H9 (cell line): ENCODE data around the gene MAPK4. TPM values are rescaled to one million over a fixed set of nuclear protein-coding genes. Genes with fewer than 3 reads are reported as not detected.

Experiments
- DNase-seq: peaks from one replicate; pipeline ENCODE4 v3.0.0-alpha.2; 2017
- H2AFZ ChIP-seq: one replicate; pipeline ENCODE4 v1.6.1; 2013; ENCODE audit warnings: mild to moderate bottlenecking, low read length, control low read depth, moderate library complexity
- H2AK5ac ChIP-seq: 2 replicates; pipeline ENCODE4 v1.6.1; 2013; ENCODE audit warnings: low read length, control low read depth, mixed read lengths; ENCODE audit not compliant: insufficient read length
- H2BK120ac ChIP-seq: one replicate; pipeline ENCODE4 v1.6.1; 2013; ENCODE audit warnings: low read depth, mild to moderate bottlenecking, low read length, control low read depth, inconsistent platforms; ENCODE audit not compliant: poor library complexity, severe bottlenecking
- H2BK12ac ChIP-seq: 2 replicates; pipeline ENCODE4 v1.6.1; 2013; ENCODE audit warnings: low read length, control low read depth, mixed read lengths, low read depth; ENCODE audit not compliant: insufficient read length
- H2BK15ac ChIP-seq: 2 replicates; pipeline ENCODE4 v1.6.1; 2013; ENCODE audit warnings: low read depth, low read length, control low read depth
- H2BK20ac ChIP-seq: one replicate; pipeline ENCODE4 v1.6.1; 2013; ENCODE audit warnings: low read depth, mild to moderate bottlenecking, low read length, control low read depth, inconsistent platforms; ENCODE audit not compliant: poor library complexity, severe bottlenecking
- H2BK5ac ChIP-seq: 2 replicates; pipeline ENCODE4 v1.6.1; 2013; ENCODE audit warnings: low read length, control low read depth, mixed read lengths; ENCODE audit not compliant: insufficient read length
- H3K14ac ChIP-seq: 2 replicates; pipeline ENCODE4 v1.6.1; 2013; ENCODE audit warnings: low read length, control low read depth; ENCODE audit not compliant: insufficient read depth
- H3K18ac ChIP-seq: 2 replicates; pipeline ENCODE4 v1.6.1; 2013; ENCODE audit warnings: low read depth, mild to moderate bottlenecking, mixed read lengths, low read length, control low read depth; ENCODE audit not compliant: insufficient read length
- H3K23ac ChIP-seq: 2 replicates; pipeline ENCODE4 v1.6.1; 2013; ENCODE audit warnings: low read length, control low read depth, mixed read lengths, low read depth; ENCODE audit not compliant: insufficient read length
- H3K23me2 ChIP-seq: 2 replicates; pipeline ENCODE4 v1.6.1; 2013; ENCODE audit warnings: low read depth, mild to moderate bottlenecking, mixed read lengths, low read length, control low read depth; ENCODE audit not compliant: insufficient read length, poor library complexity, severe bottlenecking
- H3K27ac ChIP-seq: 2 replicates; pipeline ENCODE4 v1.5.1; 2013; ENCODE audit warnings: low read length, control low read depth, mixed read lengths, low read depth; ENCODE audit not compliant: insufficient read length
- H3K27me3 ChIP-seq: 2 replicates; pipeline ENCODE4 v1.6.1; 2013; ENCODE audit warnings: low read length, control low read depth, inconsistent platforms; ENCODE audit not compliant: insufficient read depth
- H3K4ac ChIP-seq: 2 replicates; pipeline ENCODE4 v1.6.1; 2013; ENCODE audit warnings: low read depth, mild to moderate bottlenecking, control low read depth, inconsistent platforms, low read length, moderate library complexity
- H3K4me1 ChIP-seq: 2 replicates; pipeline ENCODE4 v1.6.1; 2013; ENCODE audit warnings: low read length, control low read depth, inconsistent platforms; ENCODE audit not compliant: insufficient read depth
- H3K4me2 ChIP-seq: 2 replicates; pipeline ENCODE4 v1.6.1; 2013; ENCODE audit warnings: low read length, control low read depth, mixed read lengths; ENCODE audit not compliant: insufficient read length, insufficient read depth
- H3K56ac ChIP-seq: 2 replicates; pipeline ENCODE4 v1.6.1; 2013; ENCODE audit warnings: low read depth, mild to moderate bottlenecking, mixed read lengths, low read length, control low read depth; ENCODE audit not compliant: insufficient read length
- H3K79me1 ChIP-seq: 2 replicates; pipeline ENCODE4 v1.6.1; 2013; ENCODE audit warnings: low read depth, mild to moderate bottlenecking, moderate library complexity, low read length, control low read depth, inconsistent platforms; ENCODE audit not compliant: insufficient read depth, poor library complexity, severe bottlenecking
- H3K79me2 ChIP-seq: 2 replicates; pipeline ENCODE4 v1.6.1; 2013; ENCODE audit warnings: low read length, control low read depth, inconsistent platforms; ENCODE audit not compliant: insufficient read depth
- H3K9ac ChIP-seq: 2 replicates; pipeline ENCODE4 v1.6.1; 2013; ENCODE audit warnings: low read length, control low read depth, mixed read lengths; ENCODE audit not compliant: insufficient read length; ENCODE audit errors: extremely low read depth
- H3K9me3 ChIP-seq: one replicate; pipeline ENCODE4 v1.6.1; 2013; ENCODE audit warnings: low read depth, low read length, inconsistent platforms; ENCODE audit not compliant: control insufficient read depth
- H3T11ph ChIP-seq: one replicate; pipeline ENCODE4 v1.6.1; 2013; ENCODE audit warnings: mild to moderate bottlenecking, low read length, control low read depth, inconsistent platforms
- H4K20me1 ChIP-seq: one replicate; pipeline ENCODE4 v1.6.1; 2013; ENCODE audit not compliant: control insufficient read depth, insufficient read length, insufficient read depth
- H4K5ac ChIP-seq: 2 replicates; pipeline ENCODE4 v1.6.1; 2013; ENCODE audit warnings: low read depth, mild to moderate bottlenecking, mixed read lengths, low read length, control low read depth; ENCODE audit not compliant: insufficient read length
- H4K8ac ChIP-seq: replicated peaks from 2 replicates; pipeline ENCODE4 v1.6.1; 2013; ENCODE audit warnings: low read length, control low read depth, mixed read lengths, low read depth; ENCODE audit not compliant: insufficient read length
- H4K91ac ChIP-seq: 2 replicates; pipeline ENCODE4 v1.6.1; 2013; ENCODE audit warnings: low read depth, mild to moderate bottlenecking, moderate library complexity, mixed read lengths, low read length, control low read depth; ENCODE audit not compliant: insufficient read length
- H3K27ac Mint-ChIP-seq, 3 experiments: 2 replicates in 2 of 3; 3 replicates in 1 of 3; pipeline ENCODE4 v1.8.0; 2020 to 2021; ENCODE audit warnings: mixed read lengths in 3 of 3, mild to moderate bottlenecking in 1 of 3, moderate library complexity in 1 of 3
- H3K27me3 Mint-ChIP-seq: 2 replicates; pipeline ENCODE4 v1.8.0; 2021; ENCODE audit warnings: low read depth, mild to moderate bottlenecking, moderate library complexity, mixed read lengths
- H3K36me3 Mint-ChIP-seq, 3 experiments: 2 replicates in 2 of 3; 3 replicates in 1 of 3; pipeline ENCODE4 v1.8.0; 2020 to 2021; ENCODE audit warnings: low read depth in 3 of 3, mixed read lengths in 3 of 3; ENCODE audit not compliant: insufficient read depth in 1 of 3
- H3K4me1 Mint-ChIP-seq, 2 experiments: 2 replicates each; pipeline ENCODE4 v1.8.0; 2020; ENCODE audit warnings: mixed read lengths in 2 of 2
- H3K4me3 Mint-ChIP-seq, 2 experiments: 2 replicates in 1 of 2; 3 replicates in 1 of 2; pipeline ENCODE4 v1.8.0; 2020 to 2021; ENCODE audit warnings: mild to moderate bottlenecking in 2 of 2, mixed read lengths in 2 of 2, moderate library complexity in 1 of 2
- H3K9me3 Mint-ChIP-seq, 2 experiments: 2 replicates in 1 of 2; 3 replicates in 1 of 2; pipeline ENCODE4 v1.8.0; 2020; ENCODE audit warnings: mild to moderate bottlenecking in 2 of 2, mixed read lengths in 2 of 2, moderate library complexity in 1 of 2
- WGBS: extraction: QIAGEN DNeasy Blood & Tissue Kit; methylation state at CpG from one replicate; pipeline ENCODE4 v1.1.7; 2013; ENCODE audit warnings: missing lambda C conversion rate, low lambda C conversion rate, mixed read lengths; ENCODE audit not compliant: insufficient read length; ENCODE audit errors: extremely low coverage; 5-methylcytosine and 5-hydroxymethylcytosine counted together
- total RNA-seq: library from RNA; stranded (reverse); gene quantifications from 2 replicates; pipeline ENCODE4 v1.2.1, GENCODE V29; 2021
- TF ChIP-seq, protein P1 (sequence below): fragments of 200-600 bp; sonication (generic); conservative IDR thresholded peaks from 3 replicates; pipeline ENCODE4 v1.8.0; 2021; ENCODE audit warnings: antibody characterized with exemption, mild to moderate bottlenecking

MAPK4 gene
- total RNA-seq, 1 experiment from 2014 or later, result 1.6 TPM

DNA sequence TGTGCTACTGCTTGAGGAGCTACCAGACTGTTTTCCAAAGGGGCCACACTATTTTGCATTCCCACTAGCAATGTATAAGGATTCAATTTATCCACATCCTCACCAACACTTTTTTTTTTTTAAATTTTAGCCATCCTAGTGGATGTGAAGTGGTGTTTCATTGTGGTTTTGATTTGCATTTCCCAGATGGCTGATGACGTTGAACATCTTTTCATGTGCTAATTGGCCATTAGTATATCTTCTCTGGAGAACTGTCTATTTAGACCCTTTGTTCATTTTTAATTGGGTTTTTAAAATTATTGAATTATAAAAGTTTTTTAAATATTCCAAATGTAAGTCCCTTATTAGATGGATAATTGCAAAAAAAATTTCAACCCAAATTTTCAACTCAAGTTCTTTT, 121.1 kb downstream of the MAPK4 start:
- no peak overlapping the region for H3K56ac ChIP-seq
- no peak overlapping the region for H3K4ac ChIP-seq
- Mint-ChIP-seq H3K27me3 (peaks cover 2% of the 10 kb centered on the region; the same call in 1 of the 2 replicates), H3K9me3 (peaks cover 14 to 15% of the 10 kb centered on the region in 2 experiments; a peak in 4 of 5 replicates), H3K4me3 (no peak overlapping the region), H3K27ac (no peak overlapping the region), H3K4me1 (peaks cover 10% of the 10 kb centered on the region in 2 experiments; a peak in 3 of 4 replicates), H3K36me3 (peaks cover 0 to 30% (median 5%) of the 10 kb centered on the region in 3 experiments; a peak in 6 of 7 replicates)
- no peak overlapping the region for H2BK20ac ChIP-seq
- no CpG with 5 or more reads among the region's 1 CpG for WGBS
- H2BK15ac ChIP-seq, result no peak overlapping the region
- no peak overlapping the region for H4K8ac ChIP-seq
- no peak overlapping the region for H3K9ac ChIP-seq
- no peak overlapping the region for H3K23ac ChIP-seq
- H3K4me1 ChIP-seq, result no peaks in the 10 kb centered on the region
- no peak overlapping the region for H2BK120ac ChIP-seq
- no peaks in the 10 kb centered on the region for H3K79me1 ChIP-seq
- H3K27me3 ChIP-seq, result no peaks in the 10 kb centered on the region
- DNase-seq, result no peak
- H4K91ac ChIP-seq, result no peak overlapping the region
- no peak overlapping the region for H2AK5ac ChIP-seq
- H3T11ph ChIP-seq, result no peak overlapping the region
- no peak overlapping the region for H3K14ac ChIP-seq
- H4K20me1 ChIP-seq, result no peaks in the 10 kb centered on the region
- no peak overlapping the region for H3K18ac ChIP-seq
- no peaks in the 10 kb centered on the region for H3K79me2 ChIP-seq
- no peak overlapping the region for H2BK5ac ChIP-seq
- H2BK12ac ChIP-seq, result no peak overlapping the region
- H3K23me2 ChIP-seq, result no peaks in the 10 kb centered on the region
- no peak overlapping the region for H3K27ac ChIP-seq
- H4K5ac ChIP-seq, result no peak overlapping the region
- no peak overlapping the region for H3K4me2 ChIP-seq
- TF ChIP-seq, protein P1, sequence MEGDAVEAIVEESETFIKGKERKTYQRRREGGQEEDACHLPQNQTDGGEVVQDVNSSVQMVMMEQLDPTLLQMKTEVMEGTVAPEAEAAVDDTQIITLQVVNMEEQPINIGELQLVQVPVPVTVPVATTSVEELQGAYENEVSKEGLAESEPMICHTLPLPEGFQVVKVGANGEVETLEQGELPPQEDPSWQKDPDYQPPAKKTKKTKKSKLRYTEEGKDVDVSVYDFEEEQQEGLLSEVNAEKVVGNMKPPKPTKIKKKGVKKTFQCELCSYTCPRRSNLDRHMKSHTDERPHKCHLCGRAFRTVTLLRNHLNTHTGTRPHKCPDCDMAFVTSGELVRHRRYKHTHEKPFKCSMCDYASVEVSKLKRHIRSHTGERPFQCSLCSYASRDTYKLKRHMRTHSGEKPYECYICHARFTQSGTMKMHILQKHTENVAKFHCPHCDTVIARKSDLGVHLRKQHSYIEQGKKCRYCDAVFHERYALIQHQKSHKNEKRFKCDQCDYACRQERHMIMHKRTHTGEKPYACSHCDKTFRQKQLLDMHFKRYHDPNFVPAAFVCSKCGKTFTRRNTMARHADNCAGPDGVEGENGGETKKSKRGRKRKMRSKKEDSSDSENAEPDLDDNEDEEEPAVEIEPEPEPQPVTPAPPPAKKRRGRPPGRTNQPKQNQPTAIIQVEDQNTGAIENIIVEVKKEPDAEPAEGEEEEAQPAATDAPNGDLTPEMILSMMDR, result no peak
- no peak overlapping the region for H2AFZ ChIP-seq
- no peaks in the 10 kb centered on the region for H3K9me3 ChIP-seq
